HCT116 (cell line): ENCODE measurements around the gene HARBI1. TPM values are rescaled to one million over a fixed set of nuclear protein-coding genes. Genes with fewer than 3 reads are reported as not detected.

ENCODE experiments used
- ATAC-seq: fragments of 200-7000 bp; cut with Tn5 transposase; 2 replicates; pipeline ENCODE4 v1.9.1; 2020; ENCODE audit warnings: mild to moderate bottlenecking, moderate library complexity
- BruUV-seq: library from RNA; stranded (reverse); fragments of 400-500 nt; replicated peaks from 2 replicates; lab custom pipeline; 2021; lab: Mats Ljungman, UMichigan
- CTCF ChIA-PET: fragments of 300-600 bp; sonication (Branson Sonifier 250); formaldehyde crosslinking; loops from one replicate; lab custom pipeline; 2021; ENCODE audit warnings: antibody characterized with exemption; lab: Charles Lee
- POLR2A ChIA-PET: fragments of 300-600, 350-600 bp; sonication (Branson Sonifier 250); formaldehyde crosslinking; loops from one replicate; lab custom pipeline; 2021; ENCODE audit warnings: antibody characterized with exemption; lab: Charles Lee
- RAD21 ChIA-PET, 2 experiments: fragments of 300-600 bp; sonication (Branson Sonifier 250); formaldehyde crosslinking; loops; one replicate each; lab custom pipeline; 2023; ENCODE audit warnings: low total read pairs in 2 of 2; ENCODE audit not compliant: uncharacterized antibody in 2 of 2, unreplicated experiment in 2 of 2, low non-redundant PET in 1 of 2; lab: Charles Lee
- DNase-seq: peaks from one replicate; pipeline ENCODE4 v3.0.0-alpha.2; 2010; ENCODE audit warnings: low read depth, low spot score
- H2AFZ ChIP-seq: fragments of 200-600 bp; shearing (Covaris generic), sonication (generic); 2 replicates; pipeline ENCODE4 v1.6.1; 2017; ENCODE audit warnings: low read depth, mixed run types, mixed read lengths, antibody characterized with exemption, low read length; ENCODE audit not compliant: poor library complexity, severe bottlenecking
- H3K27ac ChIP-seq: 2 replicates; pipeline ENCODE4 v1.5.1; 2012; ENCODE audit warnings: low read depth, low read length
- H3K27me3 ChIP-seq: fragments of 200-600 bp; sonication (generic); 2 replicates; pipeline ENCODE4 v1.6.1; 2016; ENCODE audit warnings: mixed run types, low read length, mixed read lengths; ENCODE audit not compliant: insufficient read depth
- H3K36me3 ChIP-seq, 2 experiments: fragments of 200-500 bp in 1 of 2; fragments of 200-600 bp in 1 of 2; sonication (Bioruptor generic) in 1 of 2; sonication (generic) in 1 of 2; 2 replicates each; pipeline versions ENCODE4 v1.5.1 to v1.6.1; 2014 to 2016; ENCODE audit warnings: low read length in 2 of 2, inconsistent platforms in 1 of 2, mixed read lengths in 1 of 2, mixed run types in 1 of 2; ENCODE audit not compliant: insufficient read depth in 2 of 2, control insufficient read depth in 1 of 2
- H3K4me1 ChIP-seq, 2 experiments: fragments of 200-600 bp in 1 of 2; sonication (generic) in 1 of 2; 2 replicates each; pipeline versions ENCODE4 v1.5.1 to v1.6.1; 2012 to 2017; ENCODE audit warnings: low read length in 2 of 2, inconsistent platforms in 1 of 2, mild to moderate bottlenecking in 1 of 2, mixed read lengths in 1 of 2, mixed run types in 1 of 2, moderate library complexity in 1 of 2; ENCODE audit not compliant: insufficient read depth in 2 of 2, control insufficient read depth in 1 of 2
- H3K4me2 ChIP-seq: fragments of 200-600 bp; sonication (generic); 2 replicates; pipeline ENCODE4 v1.6.1; 2017; ENCODE audit warnings: mixed run types, low read length, mixed read lengths
- H3K4me3 ChIP-seq, 2 experiments: fragments of 200-600 bp in 1 of 2; sonication (generic) in 1 of 2; replicated peaks in 1 of 2; 2 replicates each; pipeline ENCODE4 v1.5.1; 2011 to 2016; ENCODE audit warnings: low read length in 2 of 2, control low read depth in 1 of 2, low read depth in 1 of 2, mild to moderate bottlenecking in 1 of 2, mixed read lengths in 1 of 2, mixed run types in 1 of 2
- H3K79me2 ChIP-seq: fragments of 200-600 bp; sonication (generic); 2 replicates; pipeline ENCODE4 v1.6.1; 2017; ENCODE audit warnings: mild to moderate bottlenecking, mixed run types, low read length, moderate library complexity, mixed read lengths; ENCODE audit not compliant: insufficient read depth
- H3K9ac ChIP-seq: fragments of 200-600 bp; sonication (generic); 2 replicates; pipeline ENCODE4 v1.6.1; 2016; ENCODE audit warnings: low read length, mixed read lengths
- H3K9me2 ChIP-seq: fragments of 200-600 bp; sonication (generic), shearing (Covaris generic); 2 replicates; pipeline ENCODE4 v1.6.1; 2017; ENCODE audit warnings: mixed run types, mild to moderate bottlenecking, moderate library complexity; ENCODE audit not compliant: insufficient read depth
- H3K9me3 ChIP-seq, 2 experiments: fragments of 200-500 bp in 1 of 2; fragments of 200-600 bp in 1 of 2; sonication (Bioruptor generic) in 1 of 2; sonication (generic) in 1 of 2; 2 replicates each; pipeline ENCODE4 v1.6.1; 2014 to 2017; ENCODE audit warnings: low read length in 2 of 2, mixed read lengths in 2 of 2, inconsistent platforms in 1 of 2, low read depth in 1 of 2, mild to moderate bottlenecking in 1 of 2, mixed run types in 1 of 2, moderate library complexity in 1 of 2; ENCODE audit not compliant: control insufficient read depth in 1 of 2, insufficient read depth in 1 of 2
- H4K20me1 ChIP-seq: fragments of 200-600 bp; sonication (generic), shearing (Covaris generic); 2 replicates; pipeline ENCODE4 v1.6.1; 2017; ENCODE audit warnings: mixed run types, mild to moderate bottlenecking, moderate library complexity; ENCODE audit not compliant: insufficient read depth
- ATF3 ChIP-seq: IDR thresholded peaks from 2 replicates; pipeline ENCODE4 v1.6.1; 2012
- CBX3 ChIP-seq: IDR thresholded peaks from 2 replicates; pipeline ENCODE4 v1.6.1; 2012; ENCODE audit warnings: low read depth
- CEBPB ChIP-seq: IDR thresholded peaks from 2 replicates; pipeline ENCODE4 v1.6.1; 2012; ENCODE audit warnings: low read depth
- ELF1 ChIP-seq: IDR thresholded peaks from 2 replicates; pipeline ENCODE4 v1.6.1; 2012; ENCODE audit warnings: low read depth, borderline replicate concordance
- EZH2 ChIP-seq: fragments of 200-600 bp; sonication (generic); IDR thresholded peaks from 2 replicates; pipeline ENCODE4 v1.6.1; 2017; ENCODE audit warnings: antibody characterized with exemption, mixed run types
- EZH2phosphoT487 ChIP-seq: fragments of 200-600 bp; IDR thresholded peaks from 2 replicates; pipeline ENCODE4 v1.6.1; 2018; ENCODE audit warnings: antibody characterized with exemption, borderline replicate concordance
- FOSL1 ChIP-seq: IDR thresholded peaks from 2 replicates; pipeline ENCODE4 v1.6.1; 2012; ENCODE audit warnings: low read depth
- JUND ChIP-seq: IDR thresholded peaks from 2 replicates; pipeline ENCODE4 v1.6.1; 2012
- RAD21 ChIP-seq: IDR thresholded peaks from 2 replicates; pipeline ENCODE4 v1.6.1; 2012; ENCODE audit warnings: low read depth, mild to moderate bottlenecking
- SIN3A ChIP-seq: IDR thresholded peaks from 2 replicates; pipeline ENCODE4 v1.6.1; 2012; ENCODE audit warnings: low read depth
- ZNF274 ChIP-seq: fragments of 200-500 bp; sonication (Bioruptor generic); IDR thresholded peaks from 2 replicates; pipeline ENCODE4 v1.6.1; 2014; ENCODE audit warnings: mild to moderate bottlenecking, low read depth, low read length, inconsistent platforms
- intact Hi-C: fragments of 100-400 bp; cut with micrococcal nuclease; formaldehyde crosslinking; loops from 2 replicates; pipeline ENCODE4 v1.10.0; 2022
- total RNA-seq: library from RNA; stranded (reverse); gene quantifications from one replicate; pipeline ENCODE4 v1.2.1, GENCODE V29; 2021; ENCODE audit not compliant: unreplicated experiment
- TF ChIP-seq, protein P1 (sequence below): IDR thresholded peaks from 2 replicates; pipeline ENCODE4 v1.6.1; 2012; ENCODE audit warnings: low read depth

Gene HARBI1
- total RNA-seq, 1 experiment from 2014 or later: 1.9 TPM

GRCh38 chr11:46565232-46565840 lies 51.7 kb downstream of the HARBI1 start:
- no peak overlapping the region; the same call in 1 of the 2 replicates for H3K27ac ChIP-seq
- TF ChIP-seq EZH2phosphoT487: no peak
- no peaks in the 10 kb centered on the region for H3K27me3 ChIP-seq
- no peak overlapping the region for H2AFZ ChIP-seq
- BruUV-seq: no TSS peak
- CTCF ChIA-PET: interaction anchor here (1.3 kb wide), 1 partner anchor 182 kb away, joined by 4 read pairs; no protein-coding TSS in a partner anchor
- peak overlapping the region; percentile 44; the same call in 1 of the 2 replicates for H3K4me2 ChIP-seq
- ATAC-seq: no peak
- H4K20me1 ChIP-seq: peaks cover 3% of the 10 kb centered on the region; the same call in 1 of the 2 replicates
- DNase-seq: no peak
- no peak overlapping the region for H3K4me3 ChIP-seq
- no peak overlapping the region for H3K9ac ChIP-seq
- no peaks in the 10 kb centered on the region for H3K9me3 ChIP-seq
- peaks cover 59% of the 10 kb centered on the region for H3K79me2 ChIP-seq
- no peaks in the 10 kb centered on the region for H3K9me2 ChIP-seq
- H3K4me1 ChIP-seq: peaks cover 23 to 41% of the 10 kb centered on the region in 2 experiments
- intact Hi-C loops: no loop called here
- POLR2A ChIA-PET: no interaction called here
- H3K36me3 ChIP-seq: no peaks in the 10 kb centered on the region
- RAD21 ChIA-PET: no interaction called here

DNA sequence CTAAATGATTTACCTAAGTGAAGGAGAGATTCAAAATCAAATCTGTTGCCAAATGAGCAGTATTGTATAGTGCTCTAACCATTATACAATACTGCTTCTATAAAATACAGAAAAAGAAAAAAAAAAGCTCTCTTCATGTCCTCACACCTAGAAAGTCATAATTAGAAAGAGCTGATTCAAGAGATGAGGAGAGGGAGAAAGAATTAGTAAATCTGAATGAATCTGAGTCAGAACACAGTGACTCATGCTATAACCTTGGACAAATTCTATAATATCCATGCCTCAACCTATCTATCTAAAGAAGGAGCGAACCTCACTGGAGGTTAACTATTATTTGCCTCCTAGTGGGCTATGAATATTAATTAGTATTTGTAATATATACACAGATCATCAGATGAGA lies 52.6 kb downstream of the HARBI1 start:
- no peak overlapping the region; the same call in 1 of the 2 replicates for H3K27ac ChIP-seq
- H3K9ac ChIP-seq: no peak overlapping the region
- H3K4me3 ChIP-seq: no peak overlapping the region
- TF ChIP-seq ELF1: no peak
- TF ChIP-seq JUND: peak; percentile 46
- TF ChIP-seq, protein P1, sequence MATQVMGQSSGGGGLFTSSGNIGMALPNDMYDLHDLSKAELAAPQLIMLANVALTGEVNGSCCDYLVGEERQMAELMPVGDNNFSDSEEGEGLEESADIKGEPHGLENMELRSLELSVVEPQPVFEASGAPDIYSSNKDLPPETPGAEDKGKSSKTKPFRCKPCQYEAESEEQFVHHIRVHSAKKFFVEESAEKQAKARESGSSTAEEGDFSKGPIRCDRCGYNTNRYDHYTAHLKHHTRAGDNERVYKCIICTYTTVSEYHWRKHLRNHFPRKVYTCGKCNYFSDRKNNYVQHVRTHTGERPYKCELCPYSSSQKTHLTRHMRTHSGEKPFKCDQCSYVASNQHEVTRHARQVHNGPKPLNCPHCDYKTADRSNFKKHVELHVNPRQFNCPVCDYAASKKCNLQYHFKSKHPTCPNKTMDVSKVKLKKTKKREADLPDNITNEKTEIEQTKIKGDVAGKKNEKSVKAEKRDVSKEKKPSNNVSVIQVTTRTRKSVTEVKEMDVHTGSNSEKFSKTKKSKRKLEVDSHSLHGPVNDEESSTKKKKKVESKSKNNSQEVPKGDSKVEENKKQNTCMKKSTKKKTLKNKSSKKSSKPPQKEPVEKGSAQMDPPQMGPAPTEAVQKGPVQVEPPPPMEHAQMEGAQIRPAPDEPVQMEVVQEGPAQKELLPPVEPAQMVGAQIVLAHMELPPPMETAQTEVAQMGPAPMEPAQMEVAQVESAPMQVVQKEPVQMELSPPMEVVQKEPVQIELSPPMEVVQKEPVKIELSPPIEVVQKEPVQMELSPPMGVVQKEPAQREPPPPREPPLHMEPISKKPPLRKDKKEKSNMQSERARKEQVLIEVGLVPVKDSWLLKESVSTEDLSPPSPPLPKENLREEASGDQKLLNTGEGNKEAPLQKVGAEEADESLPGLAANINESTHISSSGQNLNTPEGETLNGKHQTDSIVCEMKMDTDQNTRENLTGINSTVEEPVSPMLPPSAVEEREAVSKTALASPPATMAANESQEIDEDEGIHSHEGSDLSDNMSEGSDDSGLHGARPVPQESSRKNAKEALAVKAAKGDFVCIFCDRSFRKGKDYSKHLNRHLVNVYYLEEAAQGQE: no peak
- no peak for TF ChIP-seq ZNF274
- no peak for TF ChIP-seq EZH2
- no peak for TF ChIP-seq RAD21
- TF ChIP-seq ATF3: no peak
- TF ChIP-seq SIN3A: no peak
- peak; percentile 25; the same call in 1 of the 2 replicates for TF ChIP-seq CEBPB
- TF ChIP-seq CBX3: no peak
- TF ChIP-seq FOSL1: peak; percentile 56
- TF ChIP-seq, all 23 proteins: peak for 3
- CTCF ChIA-PET: interaction anchor here (1.3 kb wide), 1 partner anchor 181 kb away, joined by 4 read pairs; no protein-coding TSS in a partner anchor
- intact Hi-C loops: no loop called here
- Histone ChIP-seq H3K9me3 (no peaks in the 10 kb centered on the region), H3K4me1 (peaks cover 23 to 41% of the 10 kb centered on the region in 2 experiments), H3K27me3 (no peaks in the 10 kb centered on the region), H3K36me3 (no peaks in the 10 kb centered on the region), H3K9me2 (no peaks in the 10 kb centered on the region), H3K79me2 (peaks cover 57% of the 10 kb centered on the region), H2AFZ (no peak overlapping the region), H4K20me1 (peaks cover 3% of the 10 kb centered on the region; the same call in 1 of the 2 replicates), H3K4me2 (peak overlapping the region; percentile 44)
- DNase-seq (no peak), ATAC-seq (peak; percentile 58)
- POLR2A ChIA-PET: no interaction called here
- BruUV-seq: no TSS peak
- RAD21 ChIA-PET: no interaction called here
